GM12873 (cell line): Measurements from ENCODE around the gene RASSF7.

Source experiments
- CTCF ChIP-seq: IDR thresholded peaks from 2 replicates; pipeline ENCODE4 v1.5.1; 2012; ENCODE audit warnings: low read depth, mild to moderate bottlenecking, moderate library complexity, low read length, control low read depth; ENCODE audit not compliant: insufficient read depth; ENCODE audit errors: missing control alignments

Gene RASSF7

GRCh38 chr11:555780-556661 is 4.7 kb upstream of the RASSF7 start:
- TF ChIP-seq CTCF, result no peak

GRCh38 chr11:556662-557256 is 4.0 kb upstream of the RASSF7 start:
- TF ChIP-seq CTCF, result no peak

GRCh38 chr11:557328-558132 is 3.2 kb upstream of the RASSF7 start:
- no peak for TF ChIP-seq CTCF

GRCh38 chr11:558503-558902 is 2.3 kb upstream of the RASSF7 start:
- no peak for TF ChIP-seq CTCF

- TF ChIP-seq CTCF, result peak; percentile 29
These were observed 1.6 kb upstream of the RASSF7 start for GRCh38 chr11:559020-559620.

- TF ChIP-seq CTCF, result no peak
These were observed 962 bp upstream of the RASSF7 start for GRCh38 chr11:559712-560304.
